Motor neuron (in vitro differentiated cells): ENCODE measurements around the gene ASB18. TPM values are rescaled to one million over a fixed set of nuclear protein-coding genes. Genes with fewer than 3 reads are reported as not detected.

ENCODE experiments used
- ATAC-seq, 8 experiments: fragments of 200-7000 bp; cut with Tn5 transposase; replicated peaks in 6 of 8; 2 replicates each; pipeline ENCODE4 v1.8.0; 2021; ENCODE audit warnings: mild to moderate bottlenecking in 8 of 8, moderate library complexity in 8 of 8
- H3K27ac ChIP-seq, 2 donors: fragments of 250-450 bp; sonication (Bioruptor Pico); 2 replicates each; pipeline ENCODE4 v1.9.0; 2021; ENCODE audit warnings: antibody characterized with exemption in 2 of 2, mild to moderate bottlenecking in 2 of 2, moderate library complexity in 1 of 2
- H3K4me1 ChIP-seq, 2 donors: fragments of 250-450 bp; sonication (Bioruptor Pico); replicated peaks in 1 of 2; 2 replicates each; pipeline ENCODE4 v1.6.1; 2021; ENCODE audit warnings: antibody characterized with exemption in 2 of 2, mild to moderate bottlenecking in 2 of 2, moderate library complexity in 1 of 2
- H3K4me3 ChIP-seq, 5 donors: fragments of 250-450 bp; sonication (Bioruptor Pico); 2 replicates each; pipeline ENCODE4 v1.9.0; 2021; ENCODE audit warnings: antibody characterized with exemption in 5 of 5, mild to moderate bottlenecking in 5 of 5, moderate library complexity in 4 of 5
- WGBS, 10 experiments: fragments of 450-650 bp; shearing (Covaris generic); methylation state at CpG; one replicate each; pipeline ENCODE4 v1.0.0; 2022; 5-methylcytosine and 5-hydroxymethylcytosine counted together
- in situ Hi-C, 9 experiments: fragments of 400-800 bp; cut with MboI; loops; one replicate each; pipeline ENCODE4 v1.15.0; 2021; ENCODE audit warnings: low sequenced_read_pairs in 9 of 9, low pct_unique_long_range_greater_than_20kb in 2 of 9; ENCODE audit not compliant: unreplicated experiment in 9 of 9
- total RNA-seq, 8 experiments: library from RNA; unstranded; fragments of 300-600 nt; gene quantifications; 2 replicates each; pipeline versions ENCODE4 v1.2.3 to v1.2.4, GENCODE V29; 2022

Gene ASB18
- total RNA-seq, 8 experiments from 2014 or later = 0.10 to 0.63 (median 0.25) TPM; not detected in 2

- Histone ChIP-seq H3K27ac (no peak overlapping the region), H3K4me1 (no peaks in the 10 kb centered on the region), H3K4me3 (no peak overlapping the region)
- ATAC-seq = no peak
- in situ Hi-C loops = no loop called here
Observed at GRCh38 chr2:236229186-236229585, 35.0 kb downstream of the ASB18 start.

DNA sequence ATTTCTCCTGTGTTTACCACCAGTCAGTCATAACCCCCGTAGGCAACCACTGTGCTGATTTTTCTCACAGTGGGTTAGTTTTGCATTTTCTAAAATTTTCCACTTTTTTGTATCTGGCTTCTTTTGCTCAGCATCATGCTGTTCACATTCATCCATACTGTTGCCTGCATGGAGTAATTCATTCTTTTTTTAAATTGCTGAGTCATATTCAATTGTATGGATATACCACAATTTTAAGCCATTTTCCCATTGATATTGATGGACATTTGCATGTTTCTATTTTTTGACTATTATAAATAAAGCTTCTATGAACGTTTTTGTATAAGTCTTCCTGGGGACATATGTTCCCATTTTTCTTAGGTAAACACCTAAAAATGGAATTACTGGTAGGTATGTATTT, 40.5 kb downstream of the ASB18 start:
- WGBS, 10 experiments = 0 to 87% (median 55%) methylated on average over 1 to 2 of the region's 2 CpGs
- Histone ChIP-seq H3K4me3 (no peak overlapping the region), H3K4me1 (no peaks in the 10 kb centered on the region), H3K27ac (no peak overlapping the region)
- in situ Hi-C loops = no loop called here
- ATAC-seq = no peak

- no peak overlapping the region for H3K27ac ChIP-seq
- no peak for ATAC-seq
- H3K4me3 ChIP-seq = no peak overlapping the region
- WGBS, 10 experiments = 20 to 96% (median 85%) methylated on average over 2 to 7 of the region's 8 CpGs; no CpG with 5 or more reads in 6 of the 10 experiments
- in situ Hi-C loops = no loop called here
- no peaks in the 10 kb centered on the region for H3K4me1 ChIP-seq
Observed at GRCh38 chr2:236221798-236222197, 42.4 kb downstream of the ASB18 start.

DNA sequence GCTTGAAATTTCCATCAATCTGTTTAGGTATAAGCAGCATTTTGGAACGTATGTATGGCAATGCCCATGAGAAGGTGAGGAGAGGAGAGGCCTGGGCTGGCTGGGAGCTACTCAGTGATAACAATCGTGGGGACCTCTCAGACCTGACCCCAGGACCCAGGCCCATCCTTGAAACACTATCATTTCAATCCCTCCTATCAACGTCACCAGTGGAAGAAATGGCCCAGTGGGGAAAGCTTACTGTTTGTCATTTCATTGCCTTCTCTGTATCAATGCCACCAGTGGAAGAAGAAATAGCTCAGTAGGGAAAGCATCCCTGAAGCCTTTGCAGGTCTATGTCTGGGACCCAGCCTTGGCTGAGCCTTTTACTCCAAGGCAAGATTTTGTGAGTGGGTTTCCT, 44.8 kb downstream of the ASB18 start:
- no peak overlapping the region for H3K27ac ChIP-seq
- ATAC-seq = no peak
- no peaks in the 10 kb centered on the region for H3K4me1 ChIP-seq
- in situ Hi-C loops = no loop called here
- H3K4me3 ChIP-seq = no peak overlapping the region
- 0 to 100% (median 79%) methylated on average over 1 to 3 of the region's 3 CpGs for WGBS, 10 experiments

- in situ Hi-C loops = no loop called here
- peak in 1 of 8 experiments; percentile 22 for ATAC-seq
- Histone ChIP-seq H3K4me3 (no peak overlapping the region), H3K4me1 (no peaks in the 10 kb centered on the region), H3K27ac (no peak overlapping the region)
- WGBS, 10 experiments = 0 to 87% (median 48%) methylated on average over 2 to 4 of the region's 4 CpGs; no CpG with 5 or more reads in 2 of the 10 experiments
Observed at GRCh38 chr2:236217926-236218325, 46.3 kb downstream of the ASB18 start.

DNA sequence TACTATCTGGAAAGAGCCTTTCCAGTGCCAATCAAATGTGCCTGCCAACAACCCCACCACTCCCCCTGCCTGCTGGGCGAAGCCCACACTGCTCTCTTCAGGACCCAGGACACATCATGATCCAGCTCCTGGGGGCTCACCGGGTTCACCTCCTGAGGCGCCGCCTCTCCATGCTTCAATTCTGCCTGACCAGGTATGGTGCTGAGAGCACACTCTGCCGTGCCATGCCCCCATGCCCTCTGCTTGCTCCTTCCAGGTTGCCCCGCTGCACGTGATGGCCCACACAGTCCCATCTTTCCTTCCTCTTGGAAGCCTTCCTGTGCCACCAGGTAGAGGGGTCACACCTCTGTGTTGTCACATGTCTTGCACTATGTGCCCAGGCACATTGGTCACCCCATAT, 47.5 kb downstream of the ASB18 start:
- H3K4me1 ChIP-seq = peaks cover 0 to under 1% of the 10 kb centered on the region in 2 donors
- in situ Hi-C loops = no loop called here
- WGBS, 10 experiments = 20 to 100% (median 74%) methylated on average over 1 to 7 of the region's 7 CpGs; no CpG with 5 or more reads in 4 of the 10 experiments
- H3K27ac ChIP-seq = no peak overlapping the region
- no peak for ATAC-seq
- H3K4me3 ChIP-seq = no peak overlapping the region

DNA sequence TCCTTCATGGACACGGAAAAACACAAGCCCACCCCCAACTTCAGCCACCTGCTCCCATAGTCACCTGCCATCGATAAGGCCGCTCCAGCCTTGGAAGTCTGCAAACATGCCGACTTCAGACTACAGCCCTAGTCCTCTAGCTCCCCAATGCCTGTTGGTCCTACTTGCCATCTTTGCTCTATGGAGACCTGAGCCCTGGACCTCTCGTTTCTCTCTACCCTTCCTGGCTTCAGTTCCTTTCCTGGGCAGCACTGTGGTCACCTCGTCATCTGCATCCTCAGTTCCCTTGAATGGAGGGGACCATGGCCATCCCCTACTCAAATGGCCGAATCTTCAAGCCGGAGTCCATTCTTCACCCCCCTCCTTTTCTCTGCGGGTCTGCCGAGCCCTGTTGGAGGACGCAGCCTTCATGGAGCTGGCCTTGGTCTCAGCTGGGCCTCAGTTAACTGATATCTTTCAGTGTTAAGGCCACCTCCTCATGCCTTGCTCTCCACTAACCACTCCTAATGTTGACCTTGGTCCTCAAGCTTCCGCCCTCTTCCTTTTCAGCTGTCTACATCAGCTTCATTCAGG, 48.4 kb downstream of the ASB18 start:
- Histone ChIP-seq H3K4me1 (peaks cover 0 to 8% of the 10 kb centered on the region in 2 donors), H3K4me3 (no peak overlapping the region), H3K27ac (no peak overlapping the region)
- WGBS, 10 experiments = 27 to 100% (median 80%) methylated on average over 1 to 9 of the region's 12 CpGs; no CpG with 5 or more reads in 1 of the 10 experiments
- ATAC-seq = no peak
- in situ Hi-C loops = no loop called here

DNA sequence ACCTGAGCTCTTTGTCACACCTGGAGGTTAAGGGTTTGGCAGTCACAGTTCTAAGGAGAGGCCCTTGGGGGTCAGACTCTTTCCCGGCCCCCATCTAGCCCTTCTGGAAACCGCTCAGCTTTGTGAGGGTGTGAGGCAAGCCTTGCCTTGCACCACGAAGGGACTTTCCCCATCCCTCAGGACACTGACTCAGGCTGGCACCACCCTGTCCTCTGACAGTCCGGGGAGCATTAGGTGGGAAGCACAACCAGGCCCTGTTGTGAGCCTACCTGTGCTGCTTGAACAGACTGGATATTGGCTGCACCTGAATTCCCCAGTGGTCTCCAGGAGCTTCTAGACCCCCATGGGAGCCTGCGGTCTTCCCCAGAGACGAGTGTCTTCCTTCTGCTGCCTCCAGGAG, 49.0 kb downstream of the ASB18 start:
- Histone ChIP-seq H3K27ac (no peak overlapping the region), H3K4me3 (no peak overlapping the region), H3K4me1 (peaks cover 0 to 11% of the 10 kb centered on the region in 2 donors)
- no peak for ATAC-seq
- WGBS, 10 experiments = 70 to 96% methylated on average over 2 to 3 of the region's 6 CpGs; no CpG with 5 or more reads in 8 of the 10 experiments
- in situ Hi-C loops = no loop called here

GRCh38 chr2:236214376-236214995, 49.7 kb downstream of the ASB18 start:
- H3K4me3 ChIP-seq = no peak overlapping the region
- in situ Hi-C loops = no loop called here
- H3K4me1 ChIP-seq = peaks cover 0 to 18% of the 10 kb centered on the region in 2 donors
- no peak overlapping the region for H3K27ac ChIP-seq
- WGBS, 10 experiments = 0 to 100% (median 97%) methylated on average over 1 to 49 of the region's 92 CpGs; no CpG with 5 or more reads in 4 of the 10 experiments
- ATAC-seq = no peak

GRCh38 chr2:236211296-236211695, 52.9 kb downstream of the ASB18 start:
- Histone ChIP-seq H3K27ac (no peak overlapping the region), H3K4me3 (no peak overlapping the region), H3K4me1 (peaks cover 18 to 40% of the 10 kb centered on the region in 2 donors)
- in situ Hi-C loops = no loop called here
- peak in 2 of 8 experiments; percentile 0 to 32 for ATAC-seq
- 17 to 100% (median 80%) methylated on average over 1 to 8 of the region's 25 CpGs; no CpG with 5 or more reads in 3 of the 10 experiments for whole genome bisulfite sequencing, 10 experiments

GRCh38 chr2:236210536-236210935, 53.7 kb downstream of the ASB18 start:
- in situ Hi-C loops = no loop called here
- Histone ChIP-seq H3K4me3 (no peak overlapping the region), H3K27ac (no peak overlapping the region), H3K4me1 (peaks cover 18 to 40% of the 10 kb centered on the region in 2 donors)
- ATAC-seq = no peak
- WGBS, 10 experiments = 40 to 100% (median 85%) methylated on average over 1 to 7 of the region's 8 CpGs; no CpG with 5 or more reads in 3 of the 10 experiments

- peaks cover 18 to 40% of the 10 kb centered on the region in 2 donors for H3K4me1 ChIP-seq
- in situ Hi-C loops = no loop called here
- 0 to 96% (median 75%) methylated on average over 1 to 4 of the region's 5 CpGs; no CpG with 5 or more reads in 3 of the 10 experiments for WGBS, 10 experiments
- H3K4me3 ChIP-seq = no peak overlapping the region
- H3K27ac ChIP-seq = peak overlapping the region in 1 of 2 donors; percentile 9
- no peak for ATAC-seq
Observed at GRCh38 chr2:236209996-236210395, 54.2 kb downstream of the ASB18 start.

DNA sequence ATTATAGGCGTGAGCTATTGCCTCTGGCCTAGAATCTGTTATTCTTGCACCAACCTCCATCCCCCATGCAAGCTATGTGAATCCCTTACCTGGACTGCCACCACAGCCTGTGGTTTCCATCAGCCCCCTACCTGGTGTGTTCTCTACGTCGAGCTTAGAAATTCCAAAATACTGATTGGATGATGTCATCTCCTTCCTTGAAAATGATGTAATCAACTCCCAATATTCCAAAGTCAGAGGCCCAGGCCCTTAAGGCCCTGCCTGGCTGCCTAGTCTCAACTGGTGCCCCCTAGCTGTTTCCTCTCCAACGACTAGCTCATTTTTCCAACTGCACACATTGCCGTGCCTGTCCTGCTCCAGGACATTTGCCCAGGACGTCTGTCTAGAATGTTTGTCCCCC, 54.7 kb downstream of the ASB18 start:
- peak in 5 of 8 experiments; percentile 20 to 48 (median 27) for ATAC-seq
- WGBS, 10 experiments = 40 to 100% (median 88%) methylated on average over 1 to 6 of the region's 6 CpGs; no CpG with 5 or more reads in 2 of the 10 experiments
- H3K4me3 ChIP-seq = no peak overlapping the region
- peaks cover 18 to 40% of the 10 kb centered on the region in 2 donors for H3K4me1 ChIP-seq
- in situ Hi-C loops = no loop called here
- peak overlapping the region in 1 of 2 donors; percentile 9 for H3K27ac ChIP-seq
